ENCODE results near the gene XPNPEP1. TPM values are rescaled to one million over a fixed set of nuclear protein-coding genes. Genes with fewer than 3 reads are reported as not detected.
A peak's percentile ranks its signal among the peaks of the same experiment; 100 is the strongest.

The XPNPEP1 gene
- polyA plus RNA-seq, 1 donor (not counting 4 experiments of a cell fraction or from before 2014, with no cell fraction given): 96.2 TPM

GRCh38 chr10:109959259-109960145, 36.2 kb upstream of the XPNPEP1 start:
- no peak overlapping the region for H3K4me3 ChIP-seq (ENCODE audit: control insufficient read depth in 2 of 3, extremely low read depth in 1 of 3, insufficient read depth in 2 of 3, low read depth in 1 of 3, low read length in 3 of 3)
- no peaks in the 10 kb centered on the region for H3K27me3 ChIP-seq (ENCODE audit: control insufficient read depth, extremely low read depth, insufficient read depth, low read length)
- no peaks in the 10 kb centered on the region for H3K9me1 ChIP-seq (ENCODE audit: control insufficient read depth, extremely low read depth, insufficient read depth, low read length)
- H2AFZ ChIP-seq (ENCODE audit: control insufficient read depth, low read length): no peak overlapping the region
- H3K9ac ChIP-seq (ENCODE audit: control insufficient read depth, extremely low read depth, insufficient read depth, low read length): no peak overlapping the region
- H3K4me1 ChIP-seq (ENCODE audit: control insufficient read depth, extremely low read depth, insufficient read depth, low read length): peaks cover 13% of the 10 kb centered on the region
- H3K9me3 ChIP-seq (ENCODE audit: control insufficient read depth, low read depth, low read length): no peaks in the 10 kb centered on the region
- no peak for TF ChIP-seq CTCF (optimal IDR thresholded peaks at IDR 0.05 in 1 of 3, IDR thresholded peaks at IDR 0.05 in 1 of 3, conservative IDR thresholded peaks at IDR 0.05 in 1 of 3; ENCODE audit: extremely low read depth in 1 of 3, insufficient read depth in 2 of 3, low read length in 3 of 3)
- TF ChIP-seq EZH2 (IDR thresholded peaks at IDR 0.05; ENCODE audit: low read length): no peak
- dilution Hi-C loops (cut with MboI; ENCODE audit: extremely low pct_ligation_motif_present, low sequenced_read_pairs): no loop called here
- H3K4me2 ChIP-seq (ENCODE audit: control insufficient read depth, extremely low read depth, insufficient read depth, low read depth, low read length): no peak overlapping the region
- no peaks in the 10 kb centered on the region for H4K20me1 ChIP-seq (ENCODE audit: control insufficient read depth, extremely low read depth, insufficient read depth, low read length)
- FAIRE-seq (no peak), DNase-seq (ENCODE audit: low read depth, low spot score) (no peak)
- no peaks in the 10 kb centered on the region for H3K79me2 ChIP-seq (ENCODE audit: control insufficient read depth, insufficient read depth, low read length)
- H3K27ac ChIP-seq (ENCODE audit: control insufficient read depth, insufficient read depth, low read length): no peak overlapping the region
- H3K36me3 ChIP-seq (ENCODE audit: control insufficient read depth in 2 of 2, extremely low read depth in 1 of 2, insufficient read depth in 2 of 2, low read length in 2 of 2): no peaks in the 10 kb centered on the region

- peaks cover 13% of the 10 kb centered on the region for H3K4me1 ChIP-seq (ENCODE audit: control insufficient read depth, extremely low read depth, insufficient read depth, low read length)
- H3K27me3 ChIP-seq (ENCODE audit: control insufficient read depth, extremely low read depth, insufficient read depth, low read length): no peaks in the 10 kb centered on the region
- no peaks in the 10 kb centered on the region for H3K9me1 ChIP-seq (ENCODE audit: control insufficient read depth, extremely low read depth, insufficient read depth, low read length)
- H2AFZ ChIP-seq (ENCODE audit: control insufficient read depth, low read length): no peak overlapping the region
- H4K20me1 ChIP-seq (ENCODE audit: control insufficient read depth, extremely low read depth, insufficient read depth, low read length): no peaks in the 10 kb centered on the region
- DNase-seq (ENCODE audit: low read depth, low spot score) (peak; percentile 25), FAIRE-seq (no peak)
- TF ChIP-seq CTCF (optimal IDR thresholded peaks at IDR 0.05 in 1 of 3, IDR thresholded peaks at IDR 0.05 in 1 of 3, conservative IDR thresholded peaks at IDR 0.05 in 1 of 3; ENCODE audit: extremely low read depth in 1 of 3, insufficient read depth in 2 of 3, low read length in 3 of 3) (no peak), EZH2 (IDR thresholded peaks at IDR 0.05; ENCODE audit: low read length) (no peak)
- dilution Hi-C loops (cut with MboI; ENCODE audit: extremely low pct_ligation_motif_present, low sequenced_read_pairs): no loop called here
- no peak overlapping the region for H3K27ac ChIP-seq (ENCODE audit: control insufficient read depth, insufficient read depth, low read length)
- no peak overlapping the region for H3K4me2 ChIP-seq (ENCODE audit: control insufficient read depth, extremely low read depth, insufficient read depth, low read depth, low read length)
- H3K9me3 ChIP-seq (ENCODE audit: control insufficient read depth, low read depth, low read length): no peaks in the 10 kb centered on the region
- no peak overlapping the region for H3K9ac ChIP-seq (ENCODE audit: control insufficient read depth, extremely low read depth, insufficient read depth, low read length)
- no peak overlapping the region for H3K4me3 ChIP-seq (ENCODE audit: control insufficient read depth in 2 of 3, extremely low read depth in 1 of 3, insufficient read depth in 2 of 3, low read depth in 1 of 3, low read length in 3 of 3)
- no peaks in the 10 kb centered on the region for H3K36me3 ChIP-seq (ENCODE audit: control insufficient read depth in 2 of 2, extremely low read depth in 1 of 2, insufficient read depth in 2 of 2, low read length in 2 of 2)
- H3K79me2 ChIP-seq (ENCODE audit: control insufficient read depth, insufficient read depth, low read length): no peaks in the 10 kb centered on the region
Observed at GRCh38 chr10:109958059-109958458, 34.7 kb upstream of the XPNPEP1 start.
